DND-41 (cell line): ENCODE results near the gene GALNT12.

Experiments
- ATAC-seq: fragments of 200-7000 bp; cut with Tn5 transposase; 3 replicates; pipeline ENCODE4 v1.9.1; 2021; ENCODE audit warnings: low read depth; ENCODE audit not compliant: insufficient read depth
- DNase-seq: peaks from one replicate; pipeline ENCODE4 v3.0.0-alpha.2; 2020
- H2AFZ ChIP-seq: 2 replicates; pipeline ENCODE4 v1.6.0; 2012; ENCODE audit warnings: low read depth, low read length
- H3K27ac ChIP-seq: 2 replicates; pipeline ENCODE4 v1.5.1; 2012; ENCODE audit warnings: low read length, inconsistent platforms
- H3K27me3 ChIP-seq: fragments of 200-600 bp; sonication (generic); 2 replicates; pipeline ENCODE4 v1.6.0; 2012; ENCODE audit warnings: low read length, mild to moderate bottlenecking, inconsistent platforms; ENCODE audit not compliant: insufficient read depth, poor library complexity
- H3K36me3 ChIP-seq: 2 replicates; pipeline ENCODE4 v1.5.1; 2012; ENCODE audit warnings: low read length, inconsistent platforms; ENCODE audit not compliant: insufficient read depth
- H3K4me1 ChIP-seq: 2 replicates; pipeline ENCODE4 v1.5.1; 2012; ENCODE audit warnings: mild to moderate bottlenecking, low read length; ENCODE audit not compliant: insufficient read depth
- H3K4me2 ChIP-seq: 2 replicates; pipeline ENCODE4 v1.6.0; 2012; ENCODE audit warnings: mild to moderate bottlenecking, moderate library complexity, low read length, inconsistent platforms; ENCODE audit not compliant: insufficient read depth
- H3K4me3 ChIP-seq, 2 experiments: fragments of 200-600 bp in 1 of 2; shearing (Covaris generic) in 1 of 2; 2 replicates each; pipeline ENCODE4 v1.5.1; 2012 to 2016; ENCODE audit warnings: inconsistent platforms in 2 of 2, low read length in 2 of 2, mild to moderate bottlenecking in 2 of 2, low read depth in 1 of 2, moderate library complexity in 1 of 2
- H3K79me2 ChIP-seq: 2 replicates; pipeline ENCODE4 v1.6.0; 2012; ENCODE audit warnings: low read length, inconsistent platforms; ENCODE audit not compliant: insufficient read depth
- H3K9ac ChIP-seq: 2 replicates; pipeline ENCODE4 v1.6.0; 2012; ENCODE audit warnings: low read depth, mild to moderate bottlenecking, inconsistent platforms, low read length, moderate library complexity
- H3K9me3 ChIP-seq: 2 replicates; pipeline ENCODE4 v1.5.1; 2012; ENCODE audit warnings: low read length, moderate library complexity, mild to moderate bottlenecking, inconsistent platforms; ENCODE audit not compliant: insufficient read depth, severe bottlenecking
- H4K20me1 ChIP-seq: 2 replicates; pipeline ENCODE4 v1.6.0; 2012; ENCODE audit warnings: low read length; ENCODE audit not compliant: insufficient read depth
- CTCF ChIP-seq: IDR thresholded peaks from 2 replicates; pipeline ENCODE4 v1.5.1; 2012; ENCODE audit warnings: borderline replicate concordance, low read length, moderate library complexity, mild to moderate bottlenecking; ENCODE audit not compliant: poor library complexity, severe bottlenecking; ENCODE audit errors: extremely low read depth
- EZH2 ChIP-seq: IDR thresholded peaks from 3 replicates; pipeline ENCODE4 v1.6.1; 2012; ENCODE audit warnings: borderline replicate concordance, low read depth, mild to moderate bottlenecking, moderate library complexity, low read length, inconsistent platforms; ENCODE audit not compliant: severe bottlenecking

GALNT12 gene

GRCh38 chr9:98865284-98865875 lies 57.9 kb downstream of the GALNT12 start:
- Histone ChIP-seq H3K79me2 (no peaks in the 10 kb centered on the region), H3K9ac (no peak overlapping the region), H3K4me2 (no peak overlapping the region), H3K9me3 (no peaks in the 10 kb centered on the region), H3K4me1 (no peaks in the 10 kb centered on the region), H2AFZ (no peak overlapping the region), H3K4me3 (no peak overlapping the region), H3K27me3 (no peaks in the 10 kb centered on the region), H3K27ac (no peak overlapping the region), H3K36me3 (no peaks in the 10 kb centered on the region), H4K20me1 (no peaks in the 10 kb centered on the region)
- no peak for TF ChIP-seq CTCF
- TF ChIP-seq EZH2 = no peak
- ATAC-seq = no peak
- DNase-seq = no peak

- no peak overlapping the region for H3K4me3 ChIP-seq
- no peak for DNase-seq
- no peaks in the 10 kb centered on the region for H3K9me3 ChIP-seq
- H3K36me3 ChIP-seq = no peaks in the 10 kb centered on the region
- H3K4me2 ChIP-seq = no peak overlapping the region
- H3K9ac ChIP-seq = no peak overlapping the region
- no peak for ATAC-seq
- H3K27me3 ChIP-seq = no peaks in the 10 kb centered on the region
- no peaks in the 10 kb centered on the region for H3K4me1 ChIP-seq
- no peak overlapping the region for H3K27ac ChIP-seq
- no peak for TF ChIP-seq CTCF
- TF ChIP-seq EZH2 = no peak
- H4K20me1 ChIP-seq = no peaks in the 10 kb centered on the region
- no peak overlapping the region for H2AFZ ChIP-seq
- no peaks in the 10 kb centered on the region for H3K79me2 ChIP-seq
These were observed 59.1 kb downstream of the GALNT12 start for GRCh38 chr9:98866435-98867102.

- Histone ChIP-seq H3K27ac (no peak overlapping the region), H2AFZ (no peak overlapping the region), H3K79me2 (no peaks in the 10 kb centered on the region), H3K9ac (no peak overlapping the region), H4K20me1 (no peaks in the 10 kb centered on the region), H3K9me3 (no peaks in the 10 kb centered on the region), H3K36me3 (no peaks in the 10 kb centered on the region), H3K4me3 (no peak overlapping the region), H3K4me2 (no peak overlapping the region), H3K27me3 (no peaks in the 10 kb centered on the region), H3K4me1 (no peaks in the 10 kb centered on the region)
- TF ChIP-seq EZH2 (no peak), CTCF (no peak)
- ATAC-seq (no peak), DNase-seq (no peak)
These were observed 59.6 kb downstream of the GALNT12 start for GRCh38 chr9:98867103-98867428.
